HEK293 (cell line): ENCODE data around the gene PDHB.

ENCODE experiments used
- KLF10 ChIP-seq: fragments of 450-650 bp; IDR thresholded peaks from 2 replicates; pipeline ENCODE4 v1.5.1; 2018; ENCODE audit warnings: missing biosample characterization, mild to moderate bottlenecking, missing genetic modification characterization
- RBAK ChIP-seq: fragments of 450-650 bp; formaldehyde crosslinking; IDR thresholded peaks from 2 replicates; pipeline ENCODE4 v1.5.1; 2016; ENCODE audit warnings: missing biosample characterization, missing genetic modification characterization
- ZNF132 ChIP-seq: fragments of 450-650 bp; formaldehyde crosslinking; IDR thresholded peaks from 2 replicates; pipeline ENCODE4 v1.5.1; 2017; ENCODE audit warnings: missing biosample characterization, missing genetic modification characterization, borderline replicate concordance
- ZNF561 ChIP-seq: fragments of 450-650 bp; IDR thresholded peaks from 2 replicates; pipeline ENCODE4 v1.5.1; 2018; ENCODE audit warnings: missing biosample characterization, missing genetic modification characterization, borderline replicate concordance
- ZNF747 ChIP-seq: fragments of 450-650 bp; formaldehyde crosslinking; IDR thresholded peaks from 2 replicates; pipeline ENCODE4 v1.5.1; 2016; ENCODE audit warnings: missing biosample characterization, missing genetic modification characterization
- TF ChIP-seq, protein P1 (sequence below): fragments of 450-650 bp; formaldehyde crosslinking; IDR thresholded peaks from 2 replicates; pipeline ENCODE4 v1.5.1; 2016; ENCODE audit warnings: missing biosample characterization, missing genetic modification characterization
- TF ChIP-seq, protein P2 (sequence below): fragments of 450-650 bp; formaldehyde crosslinking; IDR thresholded peaks from 2 replicates; pipeline ENCODE4 v1.5.1; 2016; ENCODE audit warnings: missing biosample characterization, missing genetic modification characterization, low read depth

DNA sequence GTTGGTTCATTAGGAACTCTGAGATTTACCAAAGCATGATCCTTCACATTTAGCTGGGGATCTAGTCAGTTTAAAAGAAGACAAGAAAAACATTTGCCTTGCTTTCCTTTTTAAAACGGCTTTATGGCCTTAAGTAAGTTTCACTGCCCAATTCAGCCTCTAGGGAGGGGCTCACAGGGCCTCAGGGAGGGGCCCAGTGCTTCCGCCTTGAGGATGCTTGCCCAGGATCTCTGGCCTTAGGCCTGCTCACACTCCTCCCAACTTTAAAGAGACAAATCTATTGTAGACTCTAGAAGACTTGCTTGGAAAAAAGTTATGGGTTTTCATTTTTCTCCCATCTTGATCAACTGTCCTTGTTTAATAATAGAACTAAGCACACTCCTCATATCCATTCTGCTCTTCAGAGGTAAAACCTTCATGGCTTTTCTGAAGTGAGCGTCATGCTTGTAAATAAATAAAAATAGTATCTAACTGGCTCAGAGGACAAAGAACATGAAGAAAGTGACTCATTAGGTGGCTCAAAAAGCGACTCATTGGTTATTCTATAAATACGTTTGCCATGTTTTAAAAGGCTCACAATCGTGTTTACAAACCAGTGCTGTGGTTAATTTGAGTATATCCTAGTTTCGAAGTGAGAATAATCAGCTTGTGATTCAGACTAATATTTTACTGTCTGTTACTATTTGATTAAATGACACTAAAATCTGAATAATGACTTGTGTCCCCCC, 13.7 kb downstream of the PDHB start:
- TF ChIP-seq, protein P1, sequence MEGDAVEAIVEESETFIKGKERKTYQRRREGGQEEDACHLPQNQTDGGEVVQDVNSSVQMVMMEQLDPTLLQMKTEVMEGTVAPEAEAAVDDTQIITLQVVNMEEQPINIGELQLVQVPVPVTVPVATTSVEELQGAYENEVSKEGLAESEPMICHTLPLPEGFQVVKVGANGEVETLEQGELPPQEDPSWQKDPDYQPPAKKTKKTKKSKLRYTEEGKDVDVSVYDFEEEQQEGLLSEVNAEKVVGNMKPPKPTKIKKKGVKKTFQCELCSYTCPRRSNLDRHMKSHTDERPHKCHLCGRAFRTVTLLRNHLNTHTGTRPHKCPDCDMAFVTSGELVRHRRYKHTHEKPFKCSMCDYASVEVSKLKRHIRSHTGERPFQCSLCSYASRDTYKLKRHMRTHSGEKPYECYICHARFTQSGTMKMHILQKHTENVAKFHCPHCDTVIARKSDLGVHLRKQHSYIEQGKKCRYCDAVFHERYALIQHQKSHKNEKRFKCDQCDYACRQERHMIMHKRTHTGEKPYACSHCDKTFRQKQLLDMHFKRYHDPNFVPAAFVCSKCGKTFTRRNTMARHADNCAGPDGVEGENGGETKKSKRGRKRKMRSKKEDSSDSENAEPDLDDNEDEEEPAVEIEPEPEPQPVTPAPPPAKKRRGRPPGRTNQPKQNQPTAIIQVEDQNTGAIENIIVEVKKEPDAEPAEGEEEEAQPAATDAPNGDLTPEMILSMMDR (tag by site-specific recombination), result no peak
- TF ChIP-seq KLF10 (no peak), ZNF561 (tag by site-specific recombination) (no peak), ZNF747 (tag by site-specific recombination) (no peak), RBAK (tag by site-specific recombination) (no peak), ZNF132 (no peak)
- TF ChIP-seq, protein P2, sequence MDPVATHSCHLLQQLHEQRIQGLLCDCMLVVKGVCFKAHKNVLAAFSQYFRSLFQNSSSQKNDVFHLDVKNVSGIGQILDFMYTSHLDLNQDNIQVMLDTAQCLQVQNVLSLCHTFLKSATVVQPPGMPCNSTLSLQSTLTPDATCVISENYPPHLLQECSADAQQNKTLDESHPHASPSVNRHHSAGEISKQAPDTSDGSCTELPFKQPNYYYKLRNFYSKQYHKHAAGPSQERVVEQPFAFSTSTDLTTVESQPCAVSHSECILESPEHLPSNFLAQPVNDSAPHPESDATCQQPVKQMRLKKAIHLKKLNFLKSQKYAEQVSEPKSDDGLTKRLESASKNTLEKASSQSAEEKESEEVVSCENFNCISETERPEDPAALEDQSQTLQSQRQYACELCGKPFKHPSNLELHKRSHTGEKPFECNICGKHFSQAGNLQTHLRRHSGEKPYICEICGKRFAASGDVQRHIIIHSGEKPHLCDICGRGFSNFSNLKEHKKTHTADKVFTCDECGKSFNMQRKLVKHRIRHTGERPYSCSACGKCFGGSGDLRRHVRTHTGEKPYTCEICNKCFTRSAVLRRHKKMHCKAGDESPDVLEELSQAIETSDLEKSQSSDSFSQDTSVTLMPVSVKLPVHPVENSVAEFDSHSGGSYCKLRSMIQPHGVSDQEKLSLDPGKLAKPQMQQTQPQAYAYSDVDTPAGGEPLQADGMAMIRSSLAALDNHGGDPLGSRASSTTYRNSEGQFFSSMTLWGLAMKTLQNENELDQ, result no peak
